Cardiac ventricle fibroblast (primary cell): ENCODE data around the gene PFKL. TPM values are rescaled to one million over a fixed set of nuclear protein-coding genes. Genes with fewer than 3 reads are reported as not detected.

Source experiments
- total RNA-seq: library from RNA; depleted of rRNA; stranded (reverse); fragments of >200 nt; gene quantifications from 2 replicates; pipeline ENCODE4 v1.2.3, GENCODE V29; 2015

PFKL gene
- 152 and 170 TPM in 2 replicates for total RNA-seq

GRCh38 chr21:44299458-44300261 is at the start of gene PFKL:
Gene PFKL (plus strand): TSS chr21:44300053. CDS start chr21:44300106, 53 bp downstream.

GRCh38 chr21:44261675-44262295 is 38.1 kb upstream of the PFKL start, which contains the start of gene DNMT3L:
Gene DNMT3L (minus strand): TSS chr21:44261897. CDS start chr21:44261259, 638 bp downstream.

GRCh38 chr21:44285138-44285992 is 14.5 kb upstream of the PFKL start, which contains the start of gene AIRE:
Gene AIRE (plus strand): TSS chr21:44285876. CDS start chr21:44286007, 131 bp downstream.

GRCh38 chr21:44338971-44339910 is 39.4 kb downstream of the PFKL start, which contains the start of gene CFAP410:
Gene CFAP410 (minus strand): TSS chr21:44339390. CDS start chr21:44339194, 196 bp downstream.

DNA sequence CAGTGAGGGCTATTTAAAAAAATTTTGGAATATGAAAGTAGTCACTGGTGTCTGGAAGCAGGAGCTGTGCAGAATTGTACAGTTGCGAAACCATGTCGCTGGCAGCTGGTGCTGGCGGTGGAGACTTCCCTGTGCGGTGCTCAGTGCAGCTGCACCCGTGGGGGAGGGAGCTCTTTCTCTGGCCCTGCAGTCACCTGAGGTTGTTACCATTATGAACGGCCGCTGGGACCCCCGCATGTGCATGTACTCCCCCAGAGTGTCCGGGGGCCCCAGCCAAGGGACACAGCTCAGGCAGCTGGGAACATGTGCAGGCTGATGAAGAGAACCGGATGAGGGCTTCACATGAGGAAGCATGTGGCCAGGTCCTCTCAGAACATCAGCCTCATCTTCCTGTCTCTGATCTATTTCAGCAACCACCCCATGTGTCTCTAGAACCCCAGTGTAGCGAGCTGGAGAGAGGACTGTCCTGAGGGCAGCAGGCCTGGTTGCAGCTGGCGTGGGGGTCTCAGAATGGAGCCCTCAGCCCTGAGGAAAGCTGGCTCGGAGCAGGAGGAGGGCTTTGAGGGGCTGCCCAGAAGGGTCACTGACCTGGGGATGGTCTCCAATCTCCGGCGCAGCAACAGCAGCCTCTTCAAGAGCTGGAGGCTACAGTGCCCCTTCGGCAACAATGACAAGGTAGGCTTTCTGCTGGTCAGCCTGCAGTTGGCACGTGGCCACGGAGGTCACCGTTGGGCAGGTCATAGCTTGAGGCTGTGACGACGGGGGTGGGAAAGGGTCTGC is 53.5 kb downstream of the PFKL start, which contains the start of gene TRPM2:
Gene TRPM2, plus strand, starts transcription at position 431 of the 780 bp plus-strand sequence. Its CDS starts 80 bp downstream, at position 511.

Other genes with a start within 250 kb of the PFKL start
- 0.75 and 2.0 TPM in 2 replicates for gene PWP2, start 192.7 kb upstream of the PFKL start, total RNA-seq
- gene GATD3, start 166.4 kb upstream of the PFKL start, total RNA-seq, result 3.0 and 7.2 TPM in 2 replicates
- 0.87 and 0.93 TPM in 2 replicates for gene ICOSLG, start 59.1 kb upstream of the PFKL start, total RNA-seq
- gene DNMT3L, start 38.2 kb upstream of the PFKL start, total RNA-seq, result not detected in 2 replicates
- gene AIRE, start 14.2 kb upstream of the PFKL start, total RNA-seq, result not detected in 2 replicates
- 20.1 and 22.2 TPM in 2 replicates for gene CFAP410, start 39.3 kb downstream of the PFKL start, total RNA-seq
- not detected in 2 replicates for gene TRPM2, start 53.6 kb downstream of the PFKL start, total RNA-seq
- 3.2 and 4.2 TPM in 2 replicates for gene LRRC3, start 155.5 kb downstream of the PFKL start, total RNA-seq
- not detected in 2 replicates for gene KRTAP10-1, start 240.1 kb downstream of the PFKL start, total RNA-seq